Panc1 (cell line): Measurements from ENCODE around the gene HMGCS2. TPM values are rescaled to one million over a fixed set of nuclear protein-coding genes. Genes with fewer than 3 reads are reported as not detected.

Source experiments
- ATAC-seq: fragments of 200-7000 bp; cut with Tn5 transposase; 2 replicates; pipeline ENCODE4 v1.9.1; 2020; ENCODE audit warnings: mild to moderate bottlenecking, moderate library complexity
- BruUV-seq: library from RNA; stranded (reverse); fragments of 400-500 nt; replicated peaks from 2 replicates; lab custom pipeline; 2021; lab: Mats Ljungman, UMichigan
- CTCF ChIA-PET: fragments of 300-600 bp; sonication (Branson Sonifier 250); formaldehyde crosslinking; loops from one replicate; lab custom pipeline; 2022; ENCODE audit warnings: antibody characterized with exemption; lab: Charles Lee
- POLR2A ChIA-PET: fragments of 300-600 bp; sonication (Branson Sonifier 250); formaldehyde crosslinking; loops from one replicate; lab custom pipeline; 2022; ENCODE audit warnings: antibody characterized with exemption; lab: Charles Lee
- DNase-seq: peaks from one replicate; pipeline ENCODE4 v3.0.0-alpha.2; 2010; ENCODE audit warnings: low read depth, low spot score
- H3K27ac ChIP-seq: 2 replicates; pipeline ENCODE4 v1.5.1; 2011; ENCODE audit warnings: mild to moderate bottlenecking, low read length, inconsistent platforms
- H3K27me3 ChIP-seq: fragments of 200-500 bp; sonication (Bioruptor generic); 2 replicates; pipeline ENCODE4 v1.6.0; 2014; ENCODE audit warnings: low read length, inconsistent platforms; ENCODE audit not compliant: control insufficient read depth, insufficient read depth
- H3K36me3 ChIP-seq: fragments of 200-500 bp; sonication (Bioruptor generic); 2 replicates; pipeline ENCODE4 v1.5.1; 2014; ENCODE audit warnings: inconsistent platforms, mild to moderate bottlenecking, low read length, moderate library complexity; ENCODE audit not compliant: control insufficient read depth, insufficient read depth
- H3K4me1 ChIP-seq: 2 replicates; pipeline ENCODE4 v1.5.1; 2011; ENCODE audit warnings: inconsistent platforms, mild to moderate bottlenecking, low read length, moderate library complexity; ENCODE audit not compliant: control insufficient read depth, insufficient read depth
- H3K4me3 ChIP-seq, 2 experiments: 2 replicates each; pipeline ENCODE4 v1.5.1; 2011 to 2012; ENCODE audit warnings: low read depth in 2 of 2, low read length in 2 of 2, mild to moderate bottlenecking in 2 of 2, inconsistent platforms in 1 of 2, moderate library complexity in 1 of 2
- H3K9me3 ChIP-seq: fragments of 200-500 bp; sonication (Bioruptor generic); 2 replicates; pipeline ENCODE4 v1.5.1; 2014; ENCODE audit warnings: low read depth, mild to moderate bottlenecking, inconsistent platforms, low read length, moderate library complexity; ENCODE audit not compliant: control insufficient read depth, insufficient read depth
- CTCF ChIP-seq: fragments of 450-650 bp; IDR thresholded peaks from 2 replicates; pipeline ENCODE4 v1.5.1; 2017; ENCODE audit warnings: mild to moderate bottlenecking
- POLR2AphosphoS5 ChIP-seq: IDR thresholded peaks from 2 replicates; pipeline ENCODE4 v1.6.1; 2012; ENCODE audit warnings: mild to moderate bottlenecking, low read depth, low read length, moderate library complexity
- REST ChIP-seq, 2 experiments: IDR thresholded peaks; 2 replicates each; pipeline ENCODE4 v1.6.1; 2011 to 2012; ENCODE audit warnings: low read depth in 2 of 2, control low read depth in 1 of 2, low read length in 1 of 2, mild to moderate bottlenecking in 1 of 2, moderate library complexity in 1 of 2; ENCODE audit not compliant: insufficient read depth in 1 of 2
- SIN3A ChIP-seq: IDR thresholded peaks from 2 replicates; pipeline ENCODE4 v1.6.1; 2012; ENCODE audit warnings: low read depth, mild to moderate bottlenecking, low read length, moderate library complexity, borderline replicate concordance; ENCODE audit not compliant: insufficient read depth
- TCF7L2 ChIP-seq: IDR thresholded peaks from 2 replicates; pipeline ENCODE4 v1.6.1; 2011; ENCODE audit warnings: mild to moderate bottlenecking, low read depth, low read length, inconsistent platforms
- in situ Hi-C: cut with HindIII; loops from 2 replicates; pipeline ENCODE4 v1.10.0; 2016; ENCODE audit warnings: low sequenced_read_pairs, low pct_unique_long_range_greater_than_20kb
- intact Hi-C: fragments of 100-400 bp; cut with micrococcal nuclease; formaldehyde crosslinking; loops from one replicate; pipeline ENCODE4 v1.10.0; 2022; ENCODE audit not compliant: unreplicated experiment
- total RNA-seq: library from RNA; stranded (reverse); gene quantifications from one replicate; pipeline ENCODE4 v1.2.1, GENCODE V29; 2021; ENCODE audit not compliant: unreplicated experiment

Gene HMGCS2
- total RNA-seq, 1 experiment from 2014 or later: 0.33 TPM

- no TSS peak for BruUV-seq
- no peak for DNase-seq
Measured at GRCh38 chr1:119736649-119737039, 32.1 kb downstream of the HMGCS2 start.

GRCh38 chr1:119735217-119735616, 33.5 kb downstream of the HMGCS2 start:
- no TSS peak for BruUV-seq
- in situ Hi-C loops (no loop called here), intact Hi-C loops (no loop called here)
- Histone ChIP-seq H3K9me3 (no peaks in the 10 kb centered on the region), H3K4me3 (no peak overlapping the region), H3K36me3 (peaks cover 2% of the 10 kb centered on the region; the same call in 1 of the 2 replicates), H3K27me3 (no peaks in the 10 kb centered on the region), H3K4me1 (no peaks in the 10 kb centered on the region), H3K27ac (no peak overlapping the region)
- DNase-seq (no peak), ATAC-seq (no peak)
- ChIA-PET POLR2A (no interaction called here), CTCF (no interaction called here)
- TF ChIP-seq TCF7L2 (no peak), REST (IDR thresholded peaks at IDR 0.05; ENCODE audit: insufficient read depth in 1 of 2, low read depth in 2 of 2, low read length in 1 of 2) (no peak), POLR2AphosphoS5 (no peak), SIN3A (no peak), CTCF (no peak)

More at GRCh38 chr1:119736649-119737039, 32.1 kb downstream of the HMGCS2 start:
- H3K27me3 ChIP-seq: no peaks in the 10 kb centered on the region
- no peak overlapping the region for H3K4me3 ChIP-seq
- no peak overlapping the region for H3K27ac ChIP-seq
- no peaks in the 10 kb centered on the region for H3K9me3 ChIP-seq
- ChIA-PET POLR2A (no interaction called here), CTCF (no interaction called here)
- ATAC-seq: no peak
- intact Hi-C loops: no loop called here
- peaks cover 1% of the 10 kb centered on the region; the same call in 1 of the 2 replicates for H3K36me3 ChIP-seq
- TF ChIP-seq TCF7L2 (no peak), SIN3A (no peak), CTCF (no peak), REST (IDR thresholded peaks at IDR 0.05; ENCODE audit: insufficient read depth in 1 of 2, low read depth in 2 of 2, low read length in 1 of 2) (no peak), POLR2AphosphoS5 (no peak)
- in situ Hi-C loops: no loop called here
- no peaks in the 10 kb centered on the region for H3K4me1 ChIP-seq
